Stimulated activated CD8-positive, alpha-beta memory T cell treated with anti-CD3 and anti-CD28 coated beads, Interleukin-7, amount 100 ng/mL, for 1 hour (primary cell): ENCODE results near the gene PEG3.

ENCODE experiments used
- DNase-seq, 2 donors: peaks; one replicate each; pipeline ENCODE4 v3.0.0-alpha.2; 2020; ENCODE audit warnings: low read depth in 2 of 2

PEG3 gene

DNA sequence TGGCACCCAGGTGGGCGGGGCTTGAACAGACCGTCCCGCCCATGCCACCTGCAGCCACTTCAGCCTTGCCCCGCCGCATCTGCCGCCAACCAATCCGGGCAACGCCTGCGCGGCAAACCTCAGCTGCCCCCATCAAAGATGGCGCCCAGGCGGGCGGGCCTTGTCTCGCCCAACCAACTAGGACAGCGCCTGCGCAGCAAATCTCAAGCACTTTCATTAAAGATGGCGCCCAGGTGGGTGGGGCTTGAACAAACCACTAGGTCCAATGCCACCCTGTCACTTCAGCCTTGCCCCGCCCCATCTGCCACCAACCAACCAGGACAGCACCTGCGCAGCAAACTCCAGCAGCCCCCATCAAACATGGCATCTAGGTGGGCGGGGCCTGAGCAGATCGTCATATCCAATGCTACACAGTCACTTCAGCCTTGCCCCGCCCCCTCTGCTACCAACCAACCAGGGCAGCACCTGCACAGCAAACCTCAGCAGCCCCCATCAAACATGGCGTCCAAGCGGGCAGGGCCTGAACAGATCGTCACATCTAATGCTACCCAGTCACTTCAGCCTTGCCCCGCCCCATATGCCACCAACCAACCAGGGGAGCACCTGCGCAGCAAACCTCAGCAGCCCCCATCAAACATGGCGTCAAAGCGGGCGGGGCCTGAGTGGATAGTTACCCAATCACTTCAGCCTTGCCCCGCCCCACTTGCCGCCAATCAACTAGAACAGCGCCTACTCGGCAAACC is 1.4 kb downstream of the PEG3 start:
- DNase-seq = no peak

DNA sequence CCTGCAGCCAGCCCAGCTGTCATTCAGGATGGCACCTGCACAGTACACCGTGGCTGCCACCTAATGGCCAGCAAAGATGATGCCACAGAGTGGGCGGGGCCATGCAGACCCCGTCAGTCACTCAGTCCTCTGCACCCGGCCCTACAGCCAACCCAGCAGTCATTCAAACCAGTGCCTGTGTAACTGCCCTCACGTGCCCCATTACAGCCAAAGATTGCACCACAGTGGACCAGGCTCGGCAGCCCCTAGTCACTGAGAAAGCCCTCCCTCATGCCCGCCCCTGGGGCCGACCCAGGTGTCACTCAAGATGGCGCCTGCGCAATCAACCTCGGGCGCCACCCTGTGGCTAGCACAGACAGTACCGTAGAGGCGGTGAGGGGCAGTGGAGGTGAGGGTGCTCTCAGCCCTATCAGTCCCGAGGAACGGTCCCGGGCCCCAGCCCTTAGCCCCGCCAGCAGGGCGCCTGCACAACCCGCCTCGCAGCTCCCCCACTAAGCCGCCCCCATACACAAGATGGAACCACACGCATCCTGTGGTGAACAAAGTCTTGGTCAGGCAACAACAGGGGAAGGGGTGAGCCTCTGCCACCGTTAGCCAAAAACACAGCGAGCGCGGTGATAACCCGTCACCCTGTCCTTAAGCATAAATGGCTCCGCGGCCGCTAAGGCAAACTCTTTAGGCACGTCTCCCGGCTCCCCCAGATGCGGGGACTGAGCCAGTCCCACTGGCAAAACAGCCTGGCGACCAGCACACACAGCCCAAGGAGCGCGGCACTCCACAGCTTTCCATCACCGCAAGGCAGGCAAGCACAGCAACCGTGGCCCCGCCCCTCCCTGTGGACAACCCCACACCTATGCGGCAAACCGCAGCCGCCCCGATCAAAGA is 2.3 kb downstream of the PEG3 start:
- no peak for DNase-seq

GRCh38 chr19:56837492-56838023 is 3.0 kb downstream of the PEG3 start:
- no peak for DNase-seq

DNA sequence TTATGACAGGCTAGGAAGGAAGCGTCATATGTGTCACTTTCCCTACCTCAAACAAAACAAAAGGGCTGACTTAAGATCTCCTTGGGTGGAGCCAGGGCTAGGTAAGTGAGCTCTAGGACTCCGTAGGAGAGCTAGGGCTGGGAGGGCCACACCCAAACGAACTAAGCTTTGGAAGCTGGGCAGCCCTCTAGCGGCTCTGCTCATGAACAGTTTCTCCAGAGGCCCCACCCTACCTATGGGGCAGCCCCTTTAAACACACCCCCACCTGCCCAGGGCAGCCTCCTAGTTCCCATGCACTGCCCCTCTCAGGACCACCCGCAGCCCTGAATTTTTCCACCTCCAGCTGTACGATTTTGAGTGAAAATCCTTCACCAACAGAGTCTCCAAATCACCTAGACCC is 3.5 kb downstream of the PEG3 start:
- DNase-seq = no peak

- DNase-seq = no peak
These were observed 4.5 kb downstream of the PEG3 start for GRCh38 chr19:56836059-56836458.

- DNase-seq = no peak
These were observed 5.1 kb downstream of the PEG3 start for GRCh38 chr19:56835401-56835800.

GRCh38 chr19:56834564-56835375 is 5.8 kb downstream of the PEG3 start:
- no peak for DNase-seq

DNA sequence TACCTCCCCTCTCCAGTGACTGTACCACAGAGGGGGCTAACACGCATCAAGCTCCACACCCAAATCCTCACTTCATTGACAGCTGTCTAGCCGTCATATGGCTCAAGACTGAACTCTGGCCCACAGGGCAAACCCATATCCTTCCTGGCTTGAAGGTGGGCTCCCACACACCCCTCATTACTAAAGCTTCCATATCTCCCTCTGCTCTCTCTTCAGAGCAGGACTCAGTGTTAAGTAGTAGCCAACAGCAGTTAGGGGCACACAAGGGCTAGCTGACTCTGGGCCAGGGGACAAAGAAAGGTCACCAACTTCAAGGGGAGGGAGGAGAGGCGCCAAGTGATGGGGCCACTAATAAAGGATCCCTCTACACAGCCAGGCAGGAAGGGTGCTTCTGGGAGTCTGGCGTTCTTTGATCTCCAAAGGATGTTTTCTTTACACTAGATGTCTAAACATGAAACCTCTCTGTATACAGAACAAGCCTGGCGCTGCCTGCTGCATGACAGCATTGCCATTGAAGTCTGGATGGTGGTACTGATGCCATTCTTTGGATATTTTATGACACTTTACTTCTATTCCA is 8.1 kb downstream of the PEG3 start:
- no peak for DNase-seq

GRCh38 chr19:56831255-56831654 is 9.3 kb downstream of the PEG3 start:
- DNase-seq = no peak

- DNase-seq = no peak
These were observed 10.9 kb downstream of the PEG3 start for GRCh38 chr19:56829596-56829995.

- DNase-seq = no peak
These were observed 12.8 kb downstream of the PEG3 start for GRCh38 chr19:56827708-56828107.

DNA sequence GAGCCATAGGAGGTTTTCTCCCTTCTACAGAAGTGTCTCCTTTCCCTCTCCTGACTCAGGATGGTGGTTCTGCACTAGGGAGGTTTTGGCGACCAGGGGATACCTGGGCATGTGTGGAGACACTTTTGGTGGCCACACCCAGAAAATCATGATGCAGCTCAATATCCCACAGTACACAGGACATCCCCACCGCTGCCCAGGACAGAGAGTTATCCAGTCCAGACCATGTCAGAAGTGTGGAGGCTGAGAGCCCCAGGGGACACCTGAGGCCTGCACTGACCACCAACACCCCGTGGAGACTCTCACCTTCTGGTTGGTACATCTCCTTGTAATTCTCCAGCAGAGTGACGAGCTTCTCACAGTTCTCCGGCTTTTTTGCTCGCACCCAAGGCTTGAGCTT is 16.6 kb downstream of the PEG3 start:
- DNase-seq = no peak

DNA sequence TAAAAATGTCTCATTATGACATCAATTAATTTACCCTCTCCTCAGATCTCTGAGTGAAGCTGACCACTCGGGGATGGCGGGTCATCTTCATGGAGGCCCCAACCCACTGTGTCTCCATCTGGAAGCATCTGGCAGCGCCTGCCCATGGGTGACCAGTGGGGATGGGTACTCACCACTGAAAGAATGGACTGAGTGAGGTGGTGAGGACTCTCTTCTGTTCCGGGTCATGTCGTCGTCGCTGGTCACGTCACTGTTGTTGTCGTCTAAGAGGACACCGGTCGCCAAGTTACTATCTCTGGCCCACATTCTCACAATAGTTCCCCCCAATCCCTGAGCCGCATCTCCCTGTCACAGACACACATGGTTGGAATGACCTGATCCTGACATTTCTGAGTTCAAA is 17.1 kb downstream of the PEG3 start:
- no peak for DNase-seq

DNA sequence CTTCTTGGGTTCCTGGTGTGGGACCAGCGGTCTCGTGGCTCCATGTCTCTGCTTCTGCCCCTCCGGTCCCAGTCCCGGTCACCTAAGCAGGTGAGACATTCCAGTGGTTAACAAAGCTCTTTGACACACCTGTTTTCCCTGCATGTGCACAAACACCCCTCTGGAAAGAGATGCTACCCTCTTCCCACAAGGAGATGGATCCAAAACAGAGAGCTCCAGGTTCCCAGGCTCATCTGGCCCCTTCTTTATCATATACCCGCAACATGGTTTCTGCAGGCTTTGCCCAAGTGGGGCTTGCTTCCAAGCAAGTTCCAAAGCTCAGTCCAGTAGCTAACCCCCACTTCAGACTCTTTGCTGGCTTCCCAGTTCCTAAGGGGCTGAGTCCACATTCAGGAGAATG is 17.8 kb downstream of the PEG3 start:
- no peak for DNase-seq

GRCh38 chr19:56821675-56822074 is 18.9 kb downstream of the PEG3 start:
- DNase-seq = no peak

GRCh38 chr19:56821209-56821608 is 19.3 kb downstream of the PEG3 start:
- no peak for DNase-seq

DNA sequence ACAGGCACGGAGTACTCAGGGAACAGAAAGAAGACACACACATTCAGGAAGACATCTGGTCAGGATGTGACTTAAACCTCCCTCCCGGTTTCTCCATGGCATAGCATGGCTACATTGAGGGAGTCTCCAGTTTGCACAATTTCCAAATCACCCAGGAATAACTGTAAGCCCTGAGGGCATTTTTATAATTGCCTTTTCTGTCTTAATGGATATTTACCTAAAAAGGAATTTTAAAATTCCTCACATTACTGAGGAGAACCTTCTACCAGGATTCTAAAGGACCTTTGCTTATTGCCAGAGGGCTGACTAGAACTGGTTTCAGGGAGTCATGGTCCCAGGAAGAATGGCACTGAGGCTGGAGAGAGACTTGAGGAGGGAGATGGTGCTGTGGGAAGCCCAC is 21.4 kb downstream of the PEG3 start:
- DNase-seq = no peak

GRCh38 chr19:56814656-56815055 is 25.9 kb downstream of the PEG3 start:
- no peak for DNase-seq

DNA sequence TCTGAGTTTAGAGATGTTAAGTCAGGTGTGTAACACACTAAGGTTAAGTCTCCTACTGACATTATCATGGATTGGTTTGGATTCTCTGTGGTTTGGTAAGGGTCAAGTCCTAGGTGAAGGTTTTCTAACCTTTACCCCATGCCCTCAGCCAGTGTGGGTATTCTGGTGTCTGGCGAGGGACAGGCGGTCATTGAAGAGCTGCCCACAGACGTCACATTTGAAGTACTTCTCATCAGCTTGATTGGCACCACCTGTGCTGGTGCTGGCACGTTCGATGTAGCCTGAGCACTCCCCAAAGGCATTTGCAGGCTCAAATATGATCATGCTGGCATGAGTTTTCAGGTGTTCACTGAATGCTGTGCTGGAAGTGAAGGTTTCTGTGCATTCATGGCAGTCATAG is 27.0 kb downstream of the PEG3 start:
- DNase-seq = no peak

DNA sequence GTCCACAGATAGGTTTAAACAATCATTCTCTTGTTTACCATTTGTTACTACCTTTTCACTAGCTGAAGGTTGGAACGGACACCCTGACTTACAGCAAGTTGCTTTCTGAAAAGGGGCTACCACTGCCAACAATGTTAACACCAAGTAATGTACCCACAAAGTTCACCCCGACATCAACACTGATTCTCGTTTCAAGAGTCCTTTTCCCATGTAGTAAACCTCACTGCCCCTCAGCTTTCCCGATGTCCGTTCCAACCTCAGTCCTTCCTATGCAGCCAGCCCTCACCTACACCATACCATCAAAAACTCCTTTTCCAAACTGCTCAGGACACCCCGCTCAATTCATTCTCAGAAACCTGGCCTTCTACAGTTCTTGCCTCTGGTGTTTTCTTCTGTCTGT is 29.0 kb downstream of the PEG3 start:
- DNase-seq = no peak

DNA sequence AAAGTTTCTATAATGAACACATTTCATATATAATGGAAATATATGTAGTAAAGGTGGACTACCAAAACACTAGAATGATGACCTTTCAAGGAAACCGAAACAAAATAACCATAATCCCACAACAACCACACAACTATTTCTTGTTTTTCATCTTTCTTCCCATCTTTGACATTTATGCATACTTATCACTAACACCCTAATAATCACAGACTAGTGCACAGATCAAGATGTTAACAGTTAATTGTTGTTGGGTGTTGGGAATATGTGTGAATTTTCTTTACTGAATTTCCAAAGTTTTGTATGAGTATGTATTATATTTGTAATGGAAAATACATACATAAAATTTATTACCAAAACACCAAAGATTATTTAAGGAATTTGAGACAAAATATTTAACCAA is 30.3 kb downstream of the PEG3 start:
- no peak for DNase-seq
